GM13976 (cell line): ENCODE data around the gene PROSER2.

Source experiments
- DNase-seq: peaks from one replicate; pipeline ENCODE4 v3.0.0; 2012; ENCODE audit warnings: low spot score
- CTCF ChIP-seq: IDR thresholded peaks from 2 replicates; pipeline ENCODE4 v1.5.1; 2012; ENCODE audit warnings: borderline replicate concordance, mild to moderate bottlenecking; ENCODE audit not compliant: insufficient read depth; ENCODE audit errors: extremely low read depth, missing control alignments, control extremely low read depth
- in situ Hi-C: fragments of 300-500 bp; cut with MboI; formaldehyde crosslinking; loops from one replicate; pipeline ENCODE4 v1.12.0; 2022; ENCODE audit warnings: low sequenced_read_pairs, mixed read lengths, inconsistent platforms; ENCODE audit not compliant: unreplicated experiment

The PROSER2 gene

GRCh38 chr10:11861811-11862428 lies 38.8 kb downstream of the PROSER2 start:
- DNase-seq: no peak
- in situ Hi-C loops: no loop called here
- TF ChIP-seq CTCF: no peak

DNA sequence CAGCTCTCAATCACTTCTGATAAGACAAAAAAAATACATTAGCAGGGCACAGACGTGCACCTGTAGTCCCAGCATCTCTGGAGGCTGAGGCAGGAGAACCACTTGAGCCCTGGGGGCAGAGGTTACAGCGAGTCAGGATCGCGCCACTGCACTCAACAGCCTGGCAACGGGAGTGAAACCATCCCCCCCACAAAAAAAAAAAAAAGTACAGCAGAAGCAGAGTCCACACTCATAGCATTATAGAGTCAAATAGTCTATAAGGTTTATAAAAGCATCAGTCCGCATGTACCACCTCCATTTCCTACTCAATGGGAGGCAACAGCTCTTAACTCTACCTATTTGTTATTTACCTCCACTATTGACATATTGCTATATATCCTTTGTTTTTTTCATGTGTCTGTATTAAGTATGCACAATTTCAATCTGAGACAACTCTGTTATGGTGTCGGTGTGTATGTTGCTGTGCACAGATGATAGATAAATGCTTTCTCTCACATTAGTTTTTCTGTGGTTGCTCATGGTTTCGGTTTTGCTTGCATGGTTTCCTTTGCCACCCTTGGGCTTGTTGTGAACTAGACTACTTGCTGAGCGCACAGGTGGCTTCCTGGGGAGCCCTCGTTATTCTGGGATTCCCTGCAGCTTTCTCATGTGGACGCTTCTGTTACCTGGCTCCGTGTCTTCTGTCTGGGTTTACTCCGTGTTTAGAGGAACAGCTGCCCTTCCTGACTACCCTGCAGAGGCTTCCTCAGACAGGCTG lies 40.4 kb downstream of the PROSER2 start:
- in situ Hi-C loops: no loop called here
- peak; percentile 74 for DNase-seq
- TF ChIP-seq CTCF: no peak

DNA sequence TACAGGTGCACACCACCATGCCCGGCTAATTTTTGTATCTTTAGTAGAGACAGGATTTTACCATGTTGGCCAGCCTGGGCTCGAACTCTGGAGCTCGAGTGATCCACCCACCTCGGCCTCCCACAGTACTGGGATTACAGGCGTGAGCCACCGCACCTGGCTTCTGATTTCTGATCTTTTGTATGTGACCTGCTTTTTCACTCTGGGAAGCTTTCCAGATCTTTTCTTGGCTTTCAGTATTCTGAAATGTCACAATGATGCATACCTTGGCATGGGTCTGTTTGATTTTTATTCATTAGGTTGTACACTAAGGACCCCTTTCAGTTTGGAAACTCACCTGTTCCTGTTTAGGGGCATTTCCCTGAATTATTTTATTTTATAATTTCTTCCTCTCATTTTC lies 41.6 kb downstream of the PROSER2 start:
- no peak for TF ChIP-seq CTCF
- in situ Hi-C loops: no loop called here
- DNase-seq: no peak

GRCh38 chr10:11865561-11865960 lies 42.4 kb downstream of the PROSER2 start:
- in situ Hi-C loops: no loop called here
- no peak for TF ChIP-seq CTCF
- no peak for DNase-seq

- TF ChIP-seq CTCF: no peak
- no peak for DNase-seq
- in situ Hi-C loops: no loop called here
Observed at GRCh38 chr10:11866199-11866925, 43.2 kb downstream of the PROSER2 start.

- DNase-seq: no peak
- in situ Hi-C loops: no loop called here
- TF ChIP-seq CTCF: no peak
Observed at GRCh38 chr10:11869219-11869618, 46.1 kb downstream of the PROSER2 start.
